Activated CD8-positive, alpha-beta T cell treated with anti-CD3 and anti-CD28 coated beads, Interleukin-2, amount 10 ng/mL, durations not matched to agents 7 days and 5 days (primary cell): ENCODE measurements around the gene ZFP91. TPM values are rescaled to one million over a fixed set of nuclear protein-coding genes. Genes with fewer than 3 reads are reported as not detected.
"Not testable (repeated sequence)": the region's sequence is repeated elsewhere in the genome, so short reads cannot be mapped to it uniquely, and the experiment has no call there.

Source experiments
- ATAC-seq: fragments of 150-1000 bp; cut with Tn5 transposase; one replicate; pipeline ENCODE4 v1.10.0; 2021; ENCODE audit warnings: moderate library complexity
- CTCF ChIA-PET: fragments of 350-600 bp; sonication (Branson Sonifier 250); formaldehyde crosslinking; loops from one replicate; lab custom pipeline; 2021; ENCODE audit warnings: antibody characterized with exemption; lab: Charles Lee
- POLR2A ChIA-PET: fragments of 350-600 bp; sonication (Branson Sonifier 250); formaldehyde crosslinking; loops from one replicate; lab custom pipeline; 2021; ENCODE audit warnings: antibody characterized with exemption; lab: Charles Lee
- DNase-seq: peaks from one replicate; pipeline ENCODE4 v3.0.0-alpha.2; 2020
- H3K27ac Mint-ChIP-seq: one replicate; pipeline ENCODE4 v1.8.0; 2021; ENCODE audit warnings: mild to moderate bottlenecking, mixed read lengths
- H3K27me3 Mint-ChIP-seq: one replicate; pipeline ENCODE4 v1.8.0; 2021; ENCODE audit warnings: low read depth, mixed read lengths
- H3K36me3 Mint-ChIP-seq: one replicate; pipeline ENCODE4 v1.8.0; 2021; ENCODE audit warnings: low read depth, mixed read lengths
- H3K4me1 Mint-ChIP-seq: one replicate; pipeline ENCODE4 v1.8.0; 2021; ENCODE audit warnings: low read depth, mixed read lengths
- H3K4me3 Mint-ChIP-seq: one replicate; pipeline ENCODE4 v1.8.0; 2021; ENCODE audit warnings: mild to moderate bottlenecking, mixed read lengths
- H3K9me3 Mint-ChIP-seq: one replicate; pipeline ENCODE4 v1.8.0; 2022; ENCODE audit warnings: mixed read lengths; ENCODE audit not compliant: insufficient read depth
- total RNA-seq, 2 experiments: library from RNA; stranded (reverse); gene quantifications; one replicate each; pipeline ENCODE4 v1.2.3, GENCODE V29; 2021

Gene ZFP91
- total RNA-seq, 2 experiments from 2014 or later = 59.9 to 60.1 TPM

GRCh38 chr11:58572906-58573305 is 6.0 kb upstream of the ZFP91 start:
- DNase-seq, H3K27me3 Mint-ChIP-seq, ATAC-seq, H3K9me3 Mint-ChIP-seq, CTCF ChIA-PET: not testable (repeated sequence)
- Mint-ChIP-seq H3K4me1 (peaks cover 60% of the 10 kb centered on the region), H3K4me3 (peak overlapping the region; percentile 85), H3K27ac (peak overlapping the region; percentile 100), H3K36me3 (peaks cover 56% of the 10 kb centered on the region)
- POLR2A ChIA-PET = interaction anchor here (0.7 to 2.0 kb wide), 5 partner anchors 9 to 533 kb away, joined by 3 to 6 read pairs (median 3); no protein-coding TSS in a partner anchor

GRCh38 chr11:58573451-58574104 is 5.3 kb upstream of the ZFP91 start:
- DNase-seq = peak; percentile 69
- H3K27ac Mint-ChIP-seq = peak overlapping the region; percentile 100
- H3K4me3 Mint-ChIP-seq = peak overlapping the region; percentile 85
- no peaks in the 10 kb centered on the region for H3K9me3 Mint-ChIP-seq
- H3K4me1 Mint-ChIP-seq = peaks cover 53% of the 10 kb centered on the region
- H3K27me3 Mint-ChIP-seq = no peaks in the 10 kb centered on the region
- ChIA-PET POLR2A (interaction anchor here (0.7 to 2.0 kb wide), 8 partner anchors 9 to 533 kb away, joined by 3 to 6 read pairs (median 3); no protein-coding TSS in a partner anchor), CTCF (no interaction called here)
- ATAC-seq = peak; percentile 16
- H3K36me3 Mint-ChIP-seq = peaks cover 49% of the 10 kb centered on the region

- CTCF ChIA-PET = interaction anchor here (1.0 to 3.5 kb wide), 2 partner anchors 20 to 54 kb away, joined by 4 to 35 read pairs; no protein-coding TSS in a partner anchor
- H3K4me3 Mint-ChIP-seq = peak overlapping the region; percentile 85
- peaks cover 40% of the 10 kb centered on the region for H3K36me3 Mint-ChIP-seq
- DNase-seq (no peak), ATAC-seq (no peak)
- peaks cover 41% of the 10 kb centered on the region for H3K4me1 Mint-ChIP-seq
- POLR2A ChIA-PET = interaction anchor here (1.3 to 1.7 kb wide), 3 partner anchors 13 to 49 kb away, joined by 3 to 5 read pairs (median 4); no protein-coding TSS in a partner anchor
- peak overlapping the region; percentile 100 for H3K27ac Mint-ChIP-seq
- no peaks in the 10 kb centered on the region for H3K27me3 Mint-ChIP-seq
- no peaks in the 10 kb centered on the region for H3K9me3 Mint-ChIP-seq
Measured at GRCh38 chr11:58574881-58575280, 4.0 kb upstream of the ZFP91 start.

GRCh38 chr11:58575377-58576020 is 3.4 kb upstream of the ZFP91 start, which contains the start of gene LPXN:
Gene LPXN, minus strand, starts transcription at chr11:58575856. Its CDS starts 84 bp downstream, at chr11:58575772.
- H3K27ac Mint-ChIP-seq = peak within 1 kb of the TSS; percentile 100
- CTCF ChIA-PET = interaction anchor here (1.0 to 8.1 kb wide), 8 partner anchors 7 to 57 kb away, joined by 4 to 100 read pairs (median 6); no protein-coding TSS in a partner anchor
- peak within 1 kb of the TSS; percentile 85 for H3K4me3 Mint-ChIP-seq
- POLR2A ChIA-PET = interaction anchor here (0.6 to 1.7 kb wide), 10 partner anchors 9 to 370 kb away, joined by 3 to 5 read pairs (median 4); no protein-coding TSS in a partner anchor
- H3K36me3 Mint-ChIP-seq = peaks cover 40% of the 10 kb centered on the region
- ATAC-seq (no peak), DNase-seq (peak; percentile 53)
- H3K4me1 Mint-ChIP-seq = peaks cover 39% of the 10 kb centered on the region
- no peaks in the 10 kb centered on the region for H3K27me3 Mint-ChIP-seq
- no peaks in the 10 kb centered on the region for H3K9me3 Mint-ChIP-seq

GRCh38 chr11:58576887-58577471 is 1.9 kb upstream of the ZFP91 start:
- Mint-ChIP-seq H3K9me3 (no peaks in the 10 kb centered on the region), H3K27ac (peak overlapping the region; percentile 100), H3K4me1 (peaks cover 38% of the 10 kb centered on the region), H3K27me3 (no peaks in the 10 kb centered on the region), H3K36me3 (peaks cover 37% of the 10 kb centered on the region), H3K4me3 (peak overlapping the region; percentile 85)
- no peak for ATAC-seq
- ChIA-PET CTCF (interaction anchor here (0.6 to 8.1 kb wide), 27 partner anchors 9 to 595 kb away, joined by 3 to 100 read pairs (median 5); partner anchors contain the start of gene DTX4), POLR2A (interaction anchor here (0.6 to 3.0 kb wide), 16 partner anchors 8 to 1179 kb away, joined by 3 to 23 read pairs (median 4); partner anchors contain the start of gene STX3)
- DNase-seq = no peak

GRCh38 chr11:58577555-58578135 is 1.2 kb upstream of the ZFP91 start:
- H3K27me3 Mint-ChIP-seq = no peaks in the 10 kb centered on the region
- H3K4me1 Mint-ChIP-seq = peaks cover 42% of the 10 kb centered on the region
- no peaks in the 10 kb centered on the region for H3K9me3 Mint-ChIP-seq
- ATAC-seq (peak; percentile 48), DNase-seq (peak; percentile 82)
- peaks cover 35% of the 10 kb centered on the region for H3K36me3 Mint-ChIP-seq
- H3K27ac Mint-ChIP-seq = peak overlapping the region; percentile 100
- peak overlapping the region; percentile 85 for H3K4me3 Mint-ChIP-seq
- ChIA-PET CTCF (interaction anchor here (0.8 to 8.1 kb wide), 17 partner anchors 10 to 567 kb away, joined by 3 to 100 read pairs (median 3); no protein-coding TSS in a partner anchor), POLR2A (interaction anchor here (0.6 to 3.0 kb wide), 22 partner anchors 9 to 1178 kb away, joined by 3 to 23 read pairs (median 4); partner anchors contain the start of genes FAM111B and STX3)

GRCh38 chr11:58578136-58578634 is 678 bp upstream of the ZFP91 start:
- no peaks in the 10 kb centered on the region for H3K27me3 Mint-ChIP-seq
- H3K9me3 Mint-ChIP-seq = no peaks in the 10 kb centered on the region
- POLR2A ChIA-PET = interaction anchor here (0.7 to 3.0 kb wide), 15 partner anchors 10 to 1177 kb away, joined by 3 to 23 read pairs (median 4); partner anchors contain the start of genes FAM111B and STX3
- CTCF ChIA-PET = interaction anchor here (0.8 to 8.1 kb wide), 16 partner anchors 9 to 567 kb away, joined by 3 to 100 read pairs (median 3); no protein-coding TSS in a partner anchor
- H3K36me3 Mint-ChIP-seq = peaks cover 37% of the 10 kb centered on the region
- peak; percentile 95 for DNase-seq
- peak overlapping the region; percentile 100 for H3K27ac Mint-ChIP-seq
- peaks cover 45% of the 10 kb centered on the region for H3K4me1 Mint-ChIP-seq
- ATAC-seq = peak; percentile 54
- peak overlapping the region; percentile 85 for H3K4me3 Mint-ChIP-seq

- H3K36me3 Mint-ChIP-seq = peaks cover 31% of the 10 kb centered on the region
- ATAC-seq (peak; percentile 53), DNase-seq (peak; percentile 94)
- H3K9me3 Mint-ChIP-seq = no peaks in the 10 kb centered on the region
- POLR2A ChIA-PET = interaction anchor here (1.0 to 3.0 kb wide), 3 partner anchors 11 to 981 kb away, joined by 4 to 23 read pairs (median 9); no protein-coding TSS in a partner anchor
- peaks cover 47% of the 10 kb centered on the region for H3K4me1 Mint-ChIP-seq
- H3K4me3 Mint-ChIP-seq = peak overlapping the region; percentile 85
- peak overlapping the region; percentile 100 for H3K27ac Mint-ChIP-seq
- CTCF ChIA-PET = interaction anchor here (1.0 to 8.1 kb wide), 4 partner anchors 11 to 55 kb away, joined by 3 to 100 read pairs (median 10); no protein-coding TSS in a partner anchor
- no peaks in the 10 kb centered on the region for H3K27me3 Mint-ChIP-seq
Measured at GRCh38 chr11:58579192-58580129, 598 bp downstream of the ZFP91 start.

- ATAC-seq (no peak), DNase-seq (no peak)
- Mint-ChIP-seq H3K27me3 (no peaks in the 10 kb centered on the region), H3K4me3 (peak overlapping the region; percentile 85), H3K9me3 (no peaks in the 10 kb centered on the region), H3K4me1 (peaks cover 47% of the 10 kb centered on the region), H3K27ac (peak overlapping the region; percentile 91), H3K36me3 (peaks cover 25% of the 10 kb centered on the region)
- POLR2A ChIA-PET = interaction anchor here (1.0 kb wide), 1 partner anchor 980 kb away, joined by 4 read pairs; no protein-coding TSS in a partner anchor
- CTCF ChIA-PET = interaction anchor here (1.0 to 8.1 kb wide), 3 partner anchors 12 to 37 kb away, joined by 3 to 100 read pairs (median 4); no protein-coding TSS in a partner anchor
Measured at GRCh38 chr11:58580311-58580710, 1.4 kb downstream of the ZFP91 start.
